Measurements from ENCODE around the gene NFE2.

DNA sequence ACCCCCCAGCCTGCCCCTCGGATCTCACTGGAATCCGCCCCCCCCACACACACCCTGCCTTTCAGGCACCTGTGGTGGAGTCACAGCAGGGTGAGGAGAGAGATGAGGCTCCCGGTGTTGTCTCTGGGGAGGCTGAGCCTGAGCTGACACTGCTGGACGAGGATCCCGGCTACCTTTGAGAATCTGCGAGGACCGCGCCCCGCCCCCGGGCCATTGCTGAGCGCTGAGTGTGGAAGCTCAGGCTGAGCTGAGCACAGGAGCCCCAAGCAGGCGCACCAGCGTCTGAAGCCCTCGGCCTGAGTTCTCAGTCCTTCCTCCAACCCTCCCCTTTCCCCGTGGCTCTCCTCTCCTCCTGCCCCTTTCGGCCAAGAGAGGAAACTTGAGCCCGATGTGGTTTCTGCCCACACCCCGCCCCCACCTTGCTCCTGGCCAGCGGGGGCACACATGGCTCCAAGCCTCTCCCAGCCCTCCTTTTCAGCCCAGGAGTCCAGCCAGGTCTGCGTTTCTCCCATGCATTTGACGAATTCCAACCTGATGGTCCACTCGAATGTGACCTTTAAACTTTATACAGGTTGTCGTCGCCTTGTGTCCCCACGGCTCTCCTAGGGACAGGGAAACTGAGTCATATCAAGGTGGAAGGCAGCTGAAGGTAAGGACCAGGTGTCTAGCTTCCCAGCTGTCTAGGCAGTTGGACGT lies at the start of gene NFE2:
- TF ChIP-seq, protein P1, sequence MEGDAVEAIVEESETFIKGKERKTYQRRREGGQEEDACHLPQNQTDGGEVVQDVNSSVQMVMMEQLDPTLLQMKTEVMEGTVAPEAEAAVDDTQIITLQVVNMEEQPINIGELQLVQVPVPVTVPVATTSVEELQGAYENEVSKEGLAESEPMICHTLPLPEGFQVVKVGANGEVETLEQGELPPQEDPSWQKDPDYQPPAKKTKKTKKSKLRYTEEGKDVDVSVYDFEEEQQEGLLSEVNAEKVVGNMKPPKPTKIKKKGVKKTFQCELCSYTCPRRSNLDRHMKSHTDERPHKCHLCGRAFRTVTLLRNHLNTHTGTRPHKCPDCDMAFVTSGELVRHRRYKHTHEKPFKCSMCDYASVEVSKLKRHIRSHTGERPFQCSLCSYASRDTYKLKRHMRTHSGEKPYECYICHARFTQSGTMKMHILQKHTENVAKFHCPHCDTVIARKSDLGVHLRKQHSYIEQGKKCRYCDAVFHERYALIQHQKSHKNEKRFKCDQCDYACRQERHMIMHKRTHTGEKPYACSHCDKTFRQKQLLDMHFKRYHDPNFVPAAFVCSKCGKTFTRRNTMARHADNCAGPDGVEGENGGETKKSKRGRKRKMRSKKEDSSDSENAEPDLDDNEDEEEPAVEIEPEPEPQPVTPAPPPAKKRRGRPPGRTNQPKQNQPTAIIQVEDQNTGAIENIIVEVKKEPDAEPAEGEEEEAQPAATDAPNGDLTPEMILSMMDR (IDR thresholded peaks at IDR 0.05) = no peak
- no peak for TF ChIP-seq POLR2A (IDR thresholded peaks at IDR 0.05)

All from uterus (tissue), 2 donors.